ENCODE results near the gene CD2.

The CD2 gene

GRCh38 chr1:116754198-116754977 lies at the start of gene CD2:
TSS of gene CD2 (plus strand) at chr1:116754430. CDS start at chr1:116754493, 63 bp downstream.
- Histone ChIP-seq H3K9me3 (ENCODE audit: insufficient read depth, low read depth, low read length) (peaks cover 2% of the 10 kb centered on the region; the same call in 1 of the 2 replicates), H3K27me3 (ENCODE audit: insufficient read depth, low read length) (no peaks in the 10 kb centered on the region), H3K36me3 (ENCODE audit: insufficient read depth, low read depth, low read length) (no peaks in the 10 kb centered on the region), H3K9ac (ENCODE audit: low read depth, low read length) (no peak within 1 kb of the TSS), H3K4me3 (ENCODE audit: low read length) (no peak within 1 kb of the TSS), H3K27ac (ENCODE audit: low read length) (no peak within 1 kb of the TSS), H3K4me1 (ENCODE audit: insufficient read depth, low read length) (no peaks in the 10 kb centered on the region)

- Histone ChIP-seq H3K4me1 (ENCODE audit: insufficient read depth, low read length) (peaks cover 6% of the 10 kb centered on the region; the same call in 1 of the 2 replicates), H3K36me3 (ENCODE audit: insufficient read depth, low read depth, low read length) (no peaks in the 10 kb centered on the region), H3K9ac (ENCODE audit: low read depth, low read length) (no peak overlapping the region), H3K27ac (ENCODE audit: low read length) (no peak overlapping the region), H3K4me3 (ENCODE audit: low read length) (no peak overlapping the region), H3K27me3 (ENCODE audit: insufficient read depth, low read length) (no peaks in the 10 kb centered on the region), H3K9me3 (ENCODE audit: insufficient read depth, low read depth, low read length) (peaks cover 5% of the 10 kb centered on the region; the same call in 1 of the 2 replicates)
Measured at GRCh38 chr1:116706123-116706522, 48.1 kb upstream of the CD2 start.

DNA sequence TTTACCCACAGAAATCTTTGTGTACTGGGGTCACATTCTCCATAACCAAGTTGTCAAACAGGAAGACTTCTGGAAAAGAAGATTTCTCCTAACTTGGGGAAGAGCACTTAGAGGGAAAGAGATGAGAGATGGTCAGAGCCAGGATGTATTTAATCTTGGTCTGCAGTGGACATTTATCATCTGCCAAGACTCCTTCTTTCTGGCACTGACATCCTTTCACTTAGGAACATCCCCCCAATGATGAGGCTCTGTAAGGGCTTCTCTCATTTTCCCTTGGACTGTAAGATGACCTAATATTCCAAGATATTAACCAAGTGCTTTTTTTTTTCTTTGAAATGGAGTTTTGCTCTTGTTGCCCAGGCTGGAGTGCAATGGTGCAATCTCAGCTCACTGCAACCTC lies 47.4 kb upstream of the CD2 start:
- Histone ChIP-seq H3K4me3 (ENCODE audit: low read length) (no peak overlapping the region), H3K9me3 (ENCODE audit: insufficient read depth, low read depth, low read length) (peaks cover 5% of the 10 kb centered on the region; the same call in 1 of the 2 replicates), H3K27me3 (ENCODE audit: insufficient read depth, low read length) (no peaks in the 10 kb centered on the region), H3K9ac (ENCODE audit: low read depth, low read length) (no peak overlapping the region), H3K27ac (ENCODE audit: low read length) (no peak overlapping the region), H3K4me1 (ENCODE audit: insufficient read depth, low read length) (peaks cover 7% of the 10 kb centered on the region; the same call in 1 of the 2 replicates), H3K36me3 (ENCODE audit: insufficient read depth, low read depth, low read length) (no peaks in the 10 kb centered on the region)

- no peak overlapping the region for H3K27ac ChIP-seq (ENCODE audit: low read length)
- H3K36me3 ChIP-seq (ENCODE audit: insufficient read depth, low read depth, low read length): no peaks in the 10 kb centered on the region
- H3K9me3 ChIP-seq (ENCODE audit: insufficient read depth, low read depth, low read length): peaks cover 5% of the 10 kb centered on the region; the same call in 1 of the 2 replicates
- no peak overlapping the region for H3K4me3 ChIP-seq (ENCODE audit: low read length)
- H3K9ac ChIP-seq (ENCODE audit: low read depth, low read length): no peak overlapping the region
- H3K27me3 ChIP-seq (ENCODE audit: insufficient read depth, low read length): no peaks in the 10 kb centered on the region
- peaks cover 21% of the 10 kb centered on the region for H3K4me1 ChIP-seq (ENCODE audit: insufficient read depth, low read length)
Measured at GRCh38 chr1:116708255-116708900, 45.9 kb upstream of the CD2 start.

DNA sequence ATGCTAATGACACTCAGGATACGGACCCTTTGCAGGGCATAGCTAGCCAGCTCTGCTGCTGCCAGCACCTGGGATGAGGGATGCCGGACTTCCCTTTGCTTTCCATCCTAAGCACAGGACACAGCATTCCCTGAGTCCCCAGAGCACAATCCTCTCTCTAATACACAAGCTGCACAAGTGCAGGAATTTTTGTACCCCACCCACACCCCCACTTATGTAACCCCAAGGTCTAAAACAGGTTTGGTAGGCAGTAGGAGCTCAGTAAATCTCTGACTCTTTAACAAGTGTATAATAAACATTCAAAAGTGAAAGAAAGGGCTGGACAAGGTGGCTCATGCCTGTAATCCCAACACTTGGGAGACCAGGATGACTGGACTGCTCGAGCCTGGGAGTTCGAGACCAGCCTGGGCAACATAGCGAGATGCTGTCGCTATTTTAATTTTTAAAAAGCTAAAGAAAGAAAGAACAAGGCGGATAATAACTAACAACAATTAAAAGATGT lies 44.5 kb upstream of the CD2 start:
- H3K4me1 ChIP-seq (ENCODE audit: insufficient read depth, low read length): peaks cover 27% of the 10 kb centered on the region
- H3K9me3 ChIP-seq (ENCODE audit: insufficient read depth, low read depth, low read length): peaks cover 5% of the 10 kb centered on the region; the same call in 1 of the 2 replicates
- no peak overlapping the region for H3K27ac ChIP-seq (ENCODE audit: low read length)
- no peaks in the 10 kb centered on the region for H3K36me3 ChIP-seq (ENCODE audit: insufficient read depth, low read depth, low read length)
- no peaks in the 10 kb centered on the region for H3K27me3 ChIP-seq (ENCODE audit: insufficient read depth, low read length)
- no peak overlapping the region for H3K4me3 ChIP-seq (ENCODE audit: low read length)
- H3K9ac ChIP-seq (ENCODE audit: low read depth, low read length): no peak overlapping the region

GRCh38 chr1:116710420-116711262 lies 43.6 kb upstream of the CD2 start:
- Histone ChIP-seq H3K9me3 (ENCODE audit: insufficient read depth, low read depth, low read length) (peaks cover 7% of the 10 kb centered on the region; the same call in 1 of the 2 replicates), H3K9ac (ENCODE audit: low read depth, low read length) (no peak overlapping the region; the same call in 1 of the 2 replicates), H3K4me1 (ENCODE audit: insufficient read depth, low read length) (peaks cover 27% of the 10 kb centered on the region), H3K4me3 (ENCODE audit: low read length) (no peak overlapping the region), H3K27ac (ENCODE audit: low read length) (no peak overlapping the region), H3K36me3 (ENCODE audit: insufficient read depth, low read depth, low read length) (no peaks in the 10 kb centered on the region), H3K27me3 (ENCODE audit: insufficient read depth, low read length) (no peaks in the 10 kb centered on the region)

DNA sequence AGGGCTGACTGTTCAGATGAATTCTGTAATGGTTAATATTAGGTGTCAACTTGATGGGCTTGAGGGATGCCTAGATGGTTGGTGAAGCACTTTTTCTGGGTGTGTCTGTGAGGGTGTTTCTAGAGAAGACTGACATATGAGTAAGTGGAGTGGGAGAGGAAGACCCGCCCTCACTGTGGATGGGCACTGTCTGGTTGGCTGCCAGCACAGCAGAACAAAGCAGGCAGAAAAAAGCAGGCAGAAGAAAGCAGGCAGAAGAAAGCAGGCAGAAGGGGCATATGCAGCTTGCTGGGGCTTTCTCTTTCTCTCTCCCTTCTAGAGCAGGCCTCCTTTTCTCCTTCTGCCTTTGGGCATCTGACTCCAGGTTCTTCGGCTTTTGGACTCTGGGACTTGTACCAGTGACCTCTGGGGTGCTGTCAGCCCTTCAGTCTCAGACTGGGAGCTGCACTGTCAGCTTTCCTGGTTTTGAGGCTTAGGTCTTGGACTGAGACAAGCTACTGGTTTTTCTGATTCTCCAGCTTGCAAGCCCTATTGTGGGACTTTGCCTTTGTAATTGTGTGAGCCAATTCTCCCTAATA lies 42.9 kb upstream of the CD2 start:
- H3K9me3 ChIP-seq (ENCODE audit: insufficient read depth, low read depth, low read length): peaks cover 13% of the 10 kb centered on the region; the same call in 1 of the 2 replicates
- H3K4me3 ChIP-seq (ENCODE audit: low read length): no peak overlapping the region
- H3K9ac ChIP-seq (ENCODE audit: low read depth, low read length): peak overlapping the region; percentile 32; the same call in 1 of the 2 replicates
- peaks cover 27% of the 10 kb centered on the region for H3K4me1 ChIP-seq (ENCODE audit: insufficient read depth, low read length)
- no peak overlapping the region for H3K27ac ChIP-seq (ENCODE audit: low read length)
- no peaks in the 10 kb centered on the region for H3K36me3 ChIP-seq (ENCODE audit: insufficient read depth, low read depth, low read length)
- H3K27me3 ChIP-seq (ENCODE audit: insufficient read depth, low read length): no peaks in the 10 kb centered on the region

- Histone ChIP-seq H3K36me3 (ENCODE audit: insufficient read depth, low read depth, low read length) (no peaks in the 10 kb centered on the region), H3K27me3 (ENCODE audit: insufficient read depth, low read length) (no peaks in the 10 kb centered on the region), H3K9ac (ENCODE audit: low read depth, low read length) (peak overlapping the region; percentile 73; the same call in 1 of the 2 replicates)
Measured at GRCh38 chr1:116712510-116712909, 41.7 kb upstream of the CD2 start.

GRCh38 chr1:116713474-116713873 lies 40.8 kb upstream of the CD2 start:
- peak overlapping the region; percentile 95 for H3K27ac ChIP-seq (ENCODE audit: low read length)
- H3K27me3 ChIP-seq (ENCODE audit: insufficient read depth, low read length): no peaks in the 10 kb centered on the region
- H3K9ac ChIP-seq (ENCODE audit: low read depth, low read length): peak overlapping the region; percentile 73; the same call in 1 of the 2 replicates
- H3K36me3 ChIP-seq (ENCODE audit: insufficient read depth, low read depth, low read length): no peaks in the 10 kb centered on the region
- H3K9me3 ChIP-seq (ENCODE audit: insufficient read depth, low read depth, low read length): peaks cover 11% of the 10 kb centered on the region; the same call in 1 of the 2 replicates
- no peak overlapping the region; the same call in 1 of the 2 replicates for H3K4me3 ChIP-seq (ENCODE audit: low read length)
- H3K4me1 ChIP-seq (ENCODE audit: insufficient read depth, low read length): peaks cover 27% of the 10 kb centered on the region

More at GRCh38 chr1:116712510-116712909, 41.7 kb upstream of the CD2 start:
- H3K27ac ChIP-seq (ENCODE audit: low read length): peak overlapping the region; percentile 95
- peak overlapping the region; percentile 26; the same call in 1 of the 2 replicates for H3K4me3 ChIP-seq (ENCODE audit: low read length)
- peaks cover 27% of the 10 kb centered on the region for H3K4me1 ChIP-seq (ENCODE audit: insufficient read depth, low read length)
- peaks cover 11% of the 10 kb centered on the region; the same call in 1 of the 2 replicates for H3K9me3 ChIP-seq (ENCODE audit: insufficient read depth, low read depth, low read length)

- Histone ChIP-seq H3K27me3 (ENCODE audit: insufficient read depth, low read length) (no peaks in the 10 kb centered on the region), H3K9me3 (ENCODE audit: insufficient read depth, low read depth, low read length) (peaks cover 11% of the 10 kb centered on the region; the same call in 1 of the 2 replicates), H3K4me3 (ENCODE audit: low read length) (no peak overlapping the region), H3K9ac (ENCODE audit: low read depth, low read length) (no peak overlapping the region), H3K4me1 (ENCODE audit: insufficient read depth, low read length) (peaks cover 21% of the 10 kb centered on the region), H3K36me3 (ENCODE audit: insufficient read depth, low read depth, low read length) (no peaks in the 10 kb centered on the region), H3K27ac (ENCODE audit: low read length) (no peak overlapping the region)
Measured at GRCh38 chr1:116716391-116716790, 37.8 kb upstream of the CD2 start.

All from iPS-20b (cell line).